Esophagus muscularis mucosa (tissue), 4 donors: Measurements from ENCODE around the gene UACA.

Source experiments
- CTCF ChIP-seq, 3 experiments: fragments of 200-600 bp in 2 of 3; fragments of 450-650 bp in 1 of 3; sonication (generic) in 2 of 3; IDR thresholded peaks; one replicate each; pipeline ENCODE4 v1.5.1; 2017 to 2019; ENCODE audit warnings: antibody characterized with exemption in 3 of 3, mild to moderate bottlenecking in 2 of 3, moderate library complexity in 1 of 3
- EP300 ChIP-seq: sonication (generic); formaldehyde crosslinking; IDR thresholded peaks from one replicate; pipeline ENCODE4 v1.6.1; 2017; ENCODE audit warnings: antibody characterized with exemption
- POLR2A ChIP-seq: fragments of 450-650 bp; IDR thresholded peaks from one replicate; pipeline ENCODE4 v1.6.1; 2017; ENCODE audit warnings: antibody characterized with exemption, moderate library complexity, mild to moderate bottlenecking, low read depth
- POLR2AphosphoS5 ChIP-seq, 2 donors: sonication (generic); formaldehyde crosslinking; IDR thresholded peaks; one replicate each; pipeline ENCODE4 v1.6.1; 2017; ENCODE audit warnings: antibody characterized with exemption in 2 of 2

GRCh38 chr15:70763950-70764730 is 782 bp upstream of the UACA start:
- TF ChIP-seq CTCF (IDR thresholded peaks at IDR 0.05): no peak
- no peak for TF ChIP-seq POLR2A
- TF ChIP-seq EP300: no peak
- TF ChIP-seq POLR2AphosphoS5 (IDR thresholded peaks at IDR 0.05): no peak
